Measurements from ENCODE around the gene NEUROD2. TPM values are rescaled to one million over a fixed set of nuclear protein-coding genes. Genes with fewer than 3 reads are reported as not detected.

The NEUROD2 gene
- total and polyA plus RNA-seq, 10 of the 15 experiments (the other 5 are each of a cell fraction or from before 2014, with no cell fraction given): not detected

- ChIA-PET SMC1A (ENCODE audit: uncharacterized antibody, unreplicated experiment) (no interaction called here), CTCF (interaction anchor here (1.8 kb wide), 1 partner anchor 53 kb away, joined by 6 read pairs; no protein-coding TSS in a partner anchor), POLR2A (no interaction called here), RAD21 (ENCODE audit: unreplicated experiment) (no interaction called here)
- WGBS (ENCODE audit: insufficient coverage, insufficient replicate concordance, low lambda C conversion rate, missing lambda C conversion rate): 56% methylated on average over 1 of the region's 1 CpG
- in situ Hi-C loops (cut with MboI) (no loop called here), intact Hi-C loops (cut with micrococcal nuclease; ENCODE audit: unreplicated experiment) (no loop called here)
- Histone ChIP-seq H3K4me1 (ENCODE audit: control insufficient read depth, insufficient read depth, low read length) (no peaks in the 10 kb centered on the region), H3K27me3 (replicated peaks in 1 of 2; ENCODE audit: control insufficient read depth in 2 of 2, insufficient read depth in 2 of 2, low read length in 1 of 2) (no peaks in the 10 kb centered on the region), H4K20me1 (ENCODE audit: control insufficient read depth, insufficient read depth) (no peaks in the 10 kb centered on the region), H2AFZ (ENCODE audit: control insufficient read depth, low read depth, low read length) (no peak overlapping the region), H3K36me3 (ENCODE audit: control insufficient read depth in 2 of 2, insufficient read depth in 2 of 2, low read length in 1 of 2) (peaks cover 0 to 3% of the 10 kb centered on the region in 2 experiments; a peak in 1 of 4 replicates), H3K9me3 (replicated peaks; ENCODE audit: control insufficient read depth, insufficient read depth, low read length) (no peaks in the 10 kb centered on the region; the same call in 2 of the 3 replicates), H3K9ac (ENCODE audit: control insufficient read depth, insufficient read depth, low read length) (no peak overlapping the region), H3K4me2 (ENCODE audit: control insufficient read depth, insufficient read depth) (no peak overlapping the region), H3K4me3 (no peak overlapping the region), H3K79me2 (ENCODE audit: control insufficient read depth, insufficient read depth, low read length) (no peaks in the 10 kb centered on the region), H3K27ac (ENCODE audit: control insufficient read depth, insufficient read depth) (no peak overlapping the region)
- no peak for FAIRE-seq
- BruUV-seq (replicated peaks): no TSS peak
- ATAC-seq: no peak
- TF ChIP-seq PKNOX1 (IDR thresholded peaks at IDR 0.05) (no peak), ESRRA (IDR thresholded peaks at IDR 0.05; ENCODE audit: low read length) (no peak)
- DNase-seq (ENCODE audit: low read depth, low spot score): no peak
Observed at GRCh38 chr17:39569126-39569525, 38.6 kb downstream of the NEUROD2 start.

- WGBS (ENCODE audit: insufficient coverage, insufficient replicate concordance, low lambda C conversion rate, missing lambda C conversion rate): 100% methylated on average over 9 of the region's 9 CpGs
- TF ChIP-seq USF2 (IDR thresholded peaks at IDR 0.05; ENCODE audit: borderline replicate concordance, low read depth, low read length) (no peak), STAT3 (IDR thresholded peaks at IDR 0.05; ENCODE audit: low read depth, low read length) (no peak), FOS (IDR thresholded peaks at IDR 0.05; ENCODE audit: borderline replicate concordance, extremely low read depth, insufficient read length) (no peak), BRCA1 (IDR thresholded peaks at IDR 0.05; ENCODE audit: low read depth, low read length) (no peak), NBN (IDR thresholded peaks at IDR 0.05) (no peak), HSF1 (IDR thresholded peaks at IDR 0.05; ENCODE audit: low read depth, low read length) (no peak), SREBF1 (IDR thresholded peaks at IDR 0.05; ENCODE audit: low read length) (no peak), CREB1 (IDR thresholded peaks at IDR 0.05; ENCODE audit: low read depth) (no peak), YBX1 (IDR thresholded peaks at IDR 0.05) (no peak), SMAD1 (IDR thresholded peaks at IDR 0.05; ENCODE audit: low read depth, partially characterized antibody) (no peak), FOXK2 (IDR thresholded peaks at IDR 0.05) (no peak)
Observed at GRCh38 chr17:39568702-39569101, 39.0 kb downstream of the NEUROD2 start.

More at GRCh38 chr17:39568702-39569101, 39.0 kb downstream of the NEUROD2 start:
- ATAC-seq (no peak), DNase-seq (ENCODE audit: low read depth, low spot score) (no peak), FAIRE-seq (no peak)
- BruUV-seq (replicated peaks): no TSS peak
- no peak overlapping the region for H3K4me3 ChIP-seq
- no peak overlapping the region for H3K4me2 ChIP-seq (ENCODE audit: control insufficient read depth, insufficient read depth)
- in situ Hi-C loops (cut with MboI): no loop called here
- no peaks in the 10 kb centered on the region for H3K4me1 ChIP-seq (ENCODE audit: control insufficient read depth, insufficient read depth, low read length)
- H2AFZ ChIP-seq (ENCODE audit: control insufficient read depth, low read depth, low read length): no peak overlapping the region
- no peaks in the 10 kb centered on the region for H3K27me3 ChIP-seq (replicated peaks in 1 of 2; ENCODE audit: control insufficient read depth in 2 of 2, insufficient read depth in 2 of 2, low read length in 1 of 2)
- RAD21 ChIA-PET (ENCODE audit: unreplicated experiment): no interaction called here
- POLR2A ChIA-PET: no interaction called here
- H3K9me3 ChIP-seq (replicated peaks; ENCODE audit: control insufficient read depth, insufficient read depth, low read length): no peaks in the 10 kb centered on the region; the same call in 2 of the 3 replicates
- SMC1A ChIA-PET (ENCODE audit: uncharacterized antibody, unreplicated experiment): no interaction called here
- H3K79me2 ChIP-seq (ENCODE audit: control insufficient read depth, insufficient read depth, low read length): no peaks in the 10 kb centered on the region
- no peaks in the 10 kb centered on the region for H4K20me1 ChIP-seq (ENCODE audit: control insufficient read depth, insufficient read depth)
- H3K27ac ChIP-seq (ENCODE audit: control insufficient read depth, insufficient read depth): no peak overlapping the region
- CTCF ChIA-PET: no interaction called here
- H3K9ac ChIP-seq (ENCODE audit: control insufficient read depth, insufficient read depth, low read length): no peak overlapping the region
- H3K36me3 ChIP-seq (ENCODE audit: control insufficient read depth in 2 of 2, insufficient read depth in 2 of 2, low read length in 1 of 2): peaks cover 0 to 3% of the 10 kb centered on the region in 2 experiments; a peak in 1 of 4 replicates
- intact Hi-C loops (cut with micrococcal nuclease; ENCODE audit: unreplicated experiment): no loop called here

Data from GM12878 (cell line).